Activated naive CD4-positive, alpha-beta T cell treated with anti-CD3 and anti-CD28 coated beads, Interleukin-2, amount 50 U/mL, for 24 hours (primary cell): ENCODE data around the gene CORO2B.
"Not testable (repeated sequence)": the region's sequence is repeated elsewhere in the genome, so short reads cannot be mapped to it uniquely, and the experiment has no call there.

ENCODE experiments used
- H3K27ac Mint-ChIP-seq: one replicate; pipeline ENCODE4 v1.8.0; 2021; ENCODE audit warnings: mild to moderate bottlenecking, mixed read lengths
- H3K27me3 Mint-ChIP-seq: one replicate; pipeline ENCODE4 v1.8.0; 2021; ENCODE audit warnings: mixed read lengths
- H3K36me3 Mint-ChIP-seq: one replicate; pipeline ENCODE4 v1.8.0; 2021; ENCODE audit warnings: mixed read lengths
- H3K4me1 Mint-ChIP-seq: one replicate; pipeline ENCODE4 v1.8.0; 2021; ENCODE audit warnings: mixed read lengths
- H3K4me3 Mint-ChIP-seq: one replicate; pipeline ENCODE4 v1.8.0; 2021; ENCODE audit warnings: mild to moderate bottlenecking, mixed read lengths
- H3K9me3 Mint-ChIP-seq: one replicate; pipeline ENCODE4 v1.8.0; 2021; ENCODE audit warnings: mixed read lengths

CORO2B gene

GRCh38 chr15:68644996-68645395 lies 66.2 kb downstream of the CORO2B start:
- Mint-ChIP-seq H3K27ac (no peak overlapping the region), H3K27me3 (peaks cover 2% of the 10 kb centered on the region), H3K4me1 (no peaks in the 10 kb centered on the region), H3K9me3 (no peaks in the 10 kb centered on the region), H3K36me3 (no peaks in the 10 kb centered on the region), H3K4me3 (no peak overlapping the region)

- Mint-ChIP-seq H3K36me3 (no peaks in the 10 kb centered on the region), H3K27ac (no peak overlapping the region), H3K27me3 (peaks cover 2% of the 10 kb centered on the region), H3K4me1 (no peaks in the 10 kb centered on the region), H3K4me3 (no peak overlapping the region), H3K9me3 (no peaks in the 10 kb centered on the region)
Measured at GRCh38 chr15:68646156-68646555, 67.4 kb downstream of the CORO2B start.

- Mint-ChIP-seq H3K9me3 (no peaks in the 10 kb centered on the region), H3K4me1 (no peaks in the 10 kb centered on the region), H3K36me3 (no peaks in the 10 kb centered on the region), H3K27ac (no peak overlapping the region), H3K4me3 (no peak overlapping the region), H3K27me3 (peaks cover 2% of the 10 kb centered on the region)
Measured at GRCh38 chr15:68646696-68647095, 67.9 kb downstream of the CORO2B start.

GRCh38 chr15:68647361-68647760 lies 68.6 kb downstream of the CORO2B start:
- H3K4me1 Mint-ChIP-seq, H3K36me3 Mint-ChIP-seq, H3K27me3 Mint-ChIP-seq, H3K9me3 Mint-ChIP-seq, H3K27ac Mint-ChIP-seq, H3K4me3 Mint-ChIP-seq: not testable (repeated sequence)

GRCh38 chr15:68650901-68651709 lies 72.3 kb downstream of the CORO2B start:
- H3K36me3 Mint-ChIP-seq: no peaks in the 10 kb centered on the region
- no peaks in the 10 kb centered on the region for H3K9me3 Mint-ChIP-seq
- no peaks in the 10 kb centered on the region for H3K27me3 Mint-ChIP-seq
- no peak overlapping the region for H3K4me3 Mint-ChIP-seq
- no peak overlapping the region for H3K27ac Mint-ChIP-seq
- H3K4me1 Mint-ChIP-seq: no peaks in the 10 kb centered on the region

- H3K4me1 Mint-ChIP-seq: no peaks in the 10 kb centered on the region
- no peak overlapping the region for H3K27ac Mint-ChIP-seq
- no peaks in the 10 kb centered on the region for H3K27me3 Mint-ChIP-seq
Measured at GRCh38 chr15:68651916-68652525, 73.2 kb downstream of the CORO2B start.

GRCh38 chr15:68653031-68653635 lies 74.3 kb downstream of the CORO2B start:
- Mint-ChIP-seq H3K36me3 (no peaks in the 10 kb centered on the region), H3K27me3 (no peaks in the 10 kb centered on the region), H3K4me1 (no peaks in the 10 kb centered on the region), H3K27ac (no peak overlapping the region), H3K9me3 (no peaks in the 10 kb centered on the region), H3K4me3 (no peak overlapping the region)

More at GRCh38 chr15:68651916-68652525, 73.2 kb downstream of the CORO2B start:
- Mint-ChIP-seq H3K9me3 (no peaks in the 10 kb centered on the region), H3K36me3 (no peaks in the 10 kb centered on the region), H3K4me3 (no peak overlapping the region)

GRCh38 chr15:68653801-68654200 lies 75.0 kb downstream of the CORO2B start:
- Mint-ChIP-seq H3K4me1 (no peaks in the 10 kb centered on the region), H3K9me3 (no peaks in the 10 kb centered on the region), H3K27me3 (no peaks in the 10 kb centered on the region), H3K4me3 (no peak overlapping the region), H3K27ac (no peak overlapping the region), H3K36me3 (no peaks in the 10 kb centered on the region)

- no peak overlapping the region for H3K4me3 Mint-ChIP-seq
- no peaks in the 10 kb centered on the region for H3K36me3 Mint-ChIP-seq
- no peaks in the 10 kb centered on the region for H3K27me3 Mint-ChIP-seq
- no peaks in the 10 kb centered on the region for H3K4me1 Mint-ChIP-seq
- H3K9me3 Mint-ChIP-seq: no peaks in the 10 kb centered on the region
- H3K27ac Mint-ChIP-seq: no peak overlapping the region
Measured at GRCh38 chr15:68654786-68655560, 76.2 kb downstream of the CORO2B start.

- no peaks in the 10 kb centered on the region for H3K36me3 Mint-ChIP-seq
- no peak overlapping the region for H3K27ac Mint-ChIP-seq
- no peaks in the 10 kb centered on the region for H3K9me3 Mint-ChIP-seq
- no peak overlapping the region for H3K4me3 Mint-ChIP-seq
- no peaks in the 10 kb centered on the region for H3K27me3 Mint-ChIP-seq
- no peaks in the 10 kb centered on the region for H3K4me1 Mint-ChIP-seq
Measured at GRCh38 chr15:68655686-68656437, 77.1 kb downstream of the CORO2B start.

GRCh38 chr15:68656438-68656739 lies 77.6 kb downstream of the CORO2B start:
- no peaks in the 10 kb centered on the region for H3K9me3 Mint-ChIP-seq
- no peaks in the 10 kb centered on the region for H3K27me3 Mint-ChIP-seq
- H3K4me1 Mint-ChIP-seq: no peaks in the 10 kb centered on the region
- H3K4me3 Mint-ChIP-seq: no peak overlapping the region
- H3K27ac Mint-ChIP-seq: no peak overlapping the region
- H3K36me3 Mint-ChIP-seq: no peaks in the 10 kb centered on the region

GRCh38 chr15:68658151-68658550 lies 79.4 kb downstream of the CORO2B start:
- Mint-ChIP-seq H3K27me3 (peaks cover 2% of the 10 kb centered on the region), H3K4me1 (no peaks in the 10 kb centered on the region), H3K4me3 (no peak overlapping the region), H3K36me3 (no peaks in the 10 kb centered on the region), H3K9me3 (no peaks in the 10 kb centered on the region), H3K27ac (no peak overlapping the region)

GRCh38 chr15:68658641-68659358 lies 80.0 kb downstream of the CORO2B start:
- peaks cover 4% of the 10 kb centered on the region for H3K9me3 Mint-ChIP-seq
- no peaks in the 10 kb centered on the region for H3K36me3 Mint-ChIP-seq
- H3K4me3 Mint-ChIP-seq: no peak overlapping the region
- H3K27ac Mint-ChIP-seq: no peak overlapping the region
- peaks cover 3% of the 10 kb centered on the region for H3K27me3 Mint-ChIP-seq
- H3K4me1 Mint-ChIP-seq: no peaks in the 10 kb centered on the region

GRCh38 chr15:68663526-68663925 lies 84.7 kb downstream of the CORO2B start:
- Mint-ChIP-seq H3K27ac (no peak overlapping the region), H3K27me3 (peaks cover 6% of the 10 kb centered on the region), H3K4me3 (no peak overlapping the region), H3K4me1 (no peaks in the 10 kb centered on the region), H3K9me3 (peaks cover 6% of the 10 kb centered on the region), H3K36me3 (no peaks in the 10 kb centered on the region)
